Stimulated activated CD4-positive, alpha-beta T cell treated with anti-CD3 and anti-CD28 coated beads, TNF-alpha, amount 100 ng/mL, for 1 hour (primary cell): ENCODE results near the gene TTLL11.

ENCODE experiments used
- DNase-seq, 3 donors: peaks; one replicate each; pipeline ENCODE4 v3.0.0-alpha.2; 2020; ENCODE audit warnings: low read depth in 3 of 3, low spot score in 1 of 3

TTLL11 gene, protein sequence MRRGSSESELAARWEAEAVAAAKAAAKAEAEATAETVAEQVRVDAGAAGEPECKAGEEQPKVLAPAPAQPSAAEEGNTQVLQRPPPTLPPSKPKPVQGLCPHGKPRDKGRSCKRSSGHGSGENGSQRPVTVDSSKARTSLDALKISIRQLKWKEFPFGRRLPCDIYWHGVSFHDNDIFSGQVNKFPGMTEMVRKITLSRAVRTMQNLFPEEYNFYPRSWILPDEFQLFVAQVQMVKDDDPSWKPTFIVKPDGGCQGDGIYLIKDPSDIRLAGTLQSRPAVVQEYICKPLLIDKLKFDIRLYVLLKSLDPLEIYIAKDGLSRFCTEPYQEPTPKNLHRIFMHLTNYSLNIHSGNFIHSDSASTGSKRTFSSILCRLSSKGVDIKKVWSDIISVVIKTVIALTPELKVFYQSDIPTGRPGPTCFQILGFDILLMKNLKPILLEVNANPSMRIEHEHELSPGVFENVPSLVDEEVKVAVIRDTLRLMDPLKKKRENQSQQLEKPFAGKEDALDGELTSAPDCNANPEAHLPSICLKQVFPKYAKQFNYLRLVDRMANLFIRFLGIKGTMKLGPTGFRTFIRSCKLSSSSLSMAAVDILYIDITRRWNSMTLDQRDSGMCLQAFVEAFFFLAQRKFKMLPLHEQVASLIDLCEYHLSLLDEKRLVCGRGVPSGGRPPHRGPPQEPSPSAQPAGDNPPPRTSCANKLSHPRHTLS

DNA sequence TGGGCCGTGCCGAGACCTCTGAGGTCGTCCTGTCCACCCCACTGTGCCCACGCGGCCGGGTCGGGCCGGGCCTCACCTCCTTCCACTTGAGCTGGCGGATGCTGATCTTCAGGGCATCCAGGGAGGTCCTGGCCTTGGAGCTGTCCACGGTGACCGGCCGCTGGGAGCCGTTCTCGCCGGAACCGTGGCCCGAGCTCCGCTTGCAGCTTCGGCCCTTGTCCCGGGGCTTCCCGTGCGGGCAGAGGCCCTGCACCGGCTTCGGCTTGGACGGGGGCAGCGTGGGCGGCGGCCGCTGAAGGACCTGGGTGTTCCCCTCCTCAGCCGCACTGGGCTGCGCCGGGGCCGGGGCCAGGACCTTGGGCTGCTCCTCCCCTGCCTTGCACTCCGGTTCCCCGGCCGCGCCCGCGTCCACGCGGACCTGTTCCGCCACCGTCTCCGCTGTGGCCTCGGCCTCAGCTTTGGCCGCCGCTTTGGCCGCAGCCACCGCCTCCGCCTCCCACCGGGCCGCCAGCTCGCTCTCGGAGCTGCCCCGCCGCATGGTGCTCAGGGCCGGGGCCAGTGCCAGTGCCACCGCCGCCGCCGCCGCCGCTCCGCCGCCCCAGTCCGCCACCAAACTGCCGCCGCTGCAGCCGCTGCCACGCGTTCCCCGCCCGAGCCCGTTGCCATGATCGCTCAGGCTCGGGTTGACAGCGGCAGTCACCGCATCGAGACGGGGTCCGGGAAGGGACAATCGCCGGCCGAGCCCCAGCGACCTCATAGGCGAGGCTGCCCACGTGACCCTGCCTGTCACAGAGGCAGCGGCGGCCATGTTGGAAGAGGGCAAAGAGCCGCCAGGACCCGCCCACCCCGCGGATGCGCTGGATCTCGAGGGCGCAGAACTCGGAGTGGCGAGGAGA, at the start of gene TTLL11:
Gene TTLL11, minus strand, starts transcription at position 698 of the 896 bp plus-strand sequence. Its CDS starts 160 bp downstream, at position 538.
- peak; percentile 90 to 95 (median 91) for DNase-seq

DNA sequence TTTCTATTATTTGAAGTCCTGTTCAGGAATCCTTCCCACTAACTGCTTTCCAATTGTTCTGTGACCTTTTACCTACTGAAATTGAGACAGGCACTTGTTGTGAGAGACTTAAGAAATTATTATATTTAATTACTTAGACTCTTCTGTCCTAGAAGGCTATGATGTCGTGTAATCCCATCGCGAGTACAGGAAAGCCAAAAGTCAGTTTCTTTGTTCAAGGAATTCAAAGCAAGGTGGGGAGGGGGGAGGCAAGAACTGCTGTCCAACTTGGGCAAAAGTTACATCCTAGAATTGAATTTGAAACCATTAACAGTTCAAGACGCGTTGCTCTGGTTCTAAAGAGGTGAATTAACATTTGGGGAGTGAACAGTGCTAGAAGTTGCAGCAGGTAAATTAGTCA, 48.6 kb upstream of the TTLL11 start:
- DNase-seq: no peak

- DNase-seq: no peak
Observed at GRCh38 chr9:122140368-122141193, 47.5 kb upstream of the TTLL11 start.

DNA sequence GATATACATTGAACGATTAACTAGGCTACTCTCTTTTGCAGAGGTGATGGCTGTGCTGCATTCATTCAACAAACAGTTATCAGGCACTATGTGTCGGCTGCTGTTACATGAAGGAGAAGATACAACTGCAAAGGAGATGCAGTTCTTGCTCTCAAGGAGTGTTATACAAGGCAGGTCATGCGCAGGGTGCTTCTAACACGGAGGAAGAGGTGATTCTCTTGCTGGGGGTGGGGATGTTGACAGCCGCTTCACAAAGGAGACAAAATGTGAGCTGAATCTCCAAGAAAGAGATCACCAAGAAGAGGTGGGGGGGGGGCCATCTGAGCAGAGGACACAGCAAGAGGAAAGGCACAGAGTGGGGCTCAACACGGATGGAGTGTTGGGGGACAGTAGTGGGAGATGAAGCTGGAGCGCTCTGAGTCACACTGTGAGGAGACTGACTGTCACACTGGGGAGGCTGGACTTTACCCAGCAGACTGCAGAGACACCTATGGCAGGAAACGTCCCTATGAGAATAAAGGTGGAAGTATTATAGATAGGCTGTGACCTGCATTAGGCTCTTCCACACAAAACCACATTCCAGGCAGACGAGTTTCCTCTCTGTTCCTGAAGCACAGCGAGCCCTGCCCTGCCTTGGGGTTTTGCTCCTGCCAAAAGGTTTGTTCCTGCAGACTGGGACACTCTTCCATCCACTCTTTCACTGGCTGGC, 45.6 kb upstream of the TTLL11 start:
- no peak for DNase-seq

- no peak for DNase-seq
Observed at GRCh38 chr9:122135529-122135859, 42.4 kb upstream of the TTLL11 start.

DNA sequence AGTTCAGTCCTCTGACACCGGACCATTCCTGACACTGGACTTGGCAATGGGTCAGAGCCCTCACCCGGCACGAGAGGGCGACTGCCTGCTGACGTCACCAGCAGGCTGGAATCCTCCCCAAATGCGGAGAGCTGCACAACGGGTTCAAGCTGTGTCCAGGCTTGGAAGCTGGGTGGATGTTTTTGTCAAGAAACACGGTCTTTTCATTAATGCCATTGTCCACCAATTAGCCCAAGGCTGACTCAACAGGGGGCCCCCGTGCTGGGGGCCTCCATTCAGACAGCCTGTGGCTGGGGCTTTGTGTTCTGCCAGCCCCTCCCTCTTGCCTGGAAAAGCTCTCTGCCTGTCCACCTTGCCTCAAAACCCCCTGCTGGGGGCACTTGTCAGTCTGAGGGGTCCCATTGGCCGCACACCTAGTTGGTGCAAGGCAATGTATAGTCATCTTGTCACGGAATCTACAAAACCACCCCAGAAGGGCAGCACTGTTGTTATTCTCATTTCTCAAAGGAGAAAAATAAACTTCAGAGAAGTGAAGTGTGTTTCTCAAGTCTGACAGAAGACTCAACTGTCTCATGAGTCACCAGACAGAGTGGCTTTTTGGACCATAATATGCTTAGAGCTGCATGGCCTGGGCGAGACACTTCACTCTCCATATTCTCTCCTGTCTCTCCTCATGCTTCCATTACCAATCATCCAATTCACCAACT, 41.9 kb upstream of the TTLL11 start:
- DNase-seq: no peak

- no peak for DNase-seq
Observed at GRCh38 chr9:122133984-122134535, 41.0 kb upstream of the TTLL11 start.

- no peak for DNase-seq
Observed at GRCh38 chr9:122133263-122133983, 40.3 kb upstream of the TTLL11 start.

DNA sequence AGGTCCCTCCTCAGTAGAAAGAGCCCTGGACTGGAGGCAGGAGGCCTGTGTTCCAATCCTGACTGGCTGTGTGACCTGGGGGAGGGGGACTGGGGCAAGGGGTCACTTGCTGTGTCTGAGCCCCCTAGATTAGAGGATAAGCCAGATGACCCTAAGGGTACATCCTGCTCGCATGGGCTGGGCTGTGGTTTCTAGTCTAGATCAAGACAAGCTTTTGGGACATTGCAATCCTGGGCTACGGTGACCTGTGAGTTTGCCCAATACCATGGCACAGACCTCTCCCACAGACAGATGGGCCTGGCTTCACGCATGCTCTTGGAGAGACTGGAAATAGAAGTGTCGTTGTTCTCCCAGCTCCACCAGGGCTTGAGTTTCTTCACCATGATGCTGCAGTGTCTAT, 39.4 kb upstream of the TTLL11 start:
- no peak for DNase-seq

DNA sequence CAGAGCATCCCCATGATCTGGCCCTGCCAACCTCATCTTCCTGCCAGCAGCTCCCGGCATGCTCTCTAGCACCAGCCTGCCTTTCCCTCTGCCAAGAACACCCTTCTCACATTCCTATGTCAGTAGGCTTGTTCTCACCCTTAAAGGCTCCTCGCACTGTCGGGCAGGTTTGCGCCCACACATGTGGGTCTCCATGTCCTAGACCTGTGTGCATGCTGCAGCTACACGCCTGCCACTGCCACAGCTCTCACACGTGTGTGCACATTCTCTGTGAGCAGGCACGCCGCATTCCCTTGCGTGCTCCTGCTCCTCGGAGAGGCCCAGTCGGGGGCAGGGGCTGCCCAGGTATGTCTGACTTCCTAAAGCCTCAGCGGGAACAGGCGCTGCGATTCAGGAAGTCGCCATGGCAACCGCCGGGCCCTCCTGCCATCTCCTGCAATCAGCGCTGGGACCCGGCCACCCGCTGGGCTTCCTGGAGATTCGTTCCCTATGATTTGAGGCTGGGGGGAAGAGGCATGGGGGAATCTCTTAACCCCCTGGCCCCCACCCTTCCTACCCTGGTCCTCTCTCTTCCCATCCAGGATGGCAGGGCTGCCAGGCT, 38.4 kb upstream of the TTLL11 start:
- no peak for DNase-seq

DNA sequence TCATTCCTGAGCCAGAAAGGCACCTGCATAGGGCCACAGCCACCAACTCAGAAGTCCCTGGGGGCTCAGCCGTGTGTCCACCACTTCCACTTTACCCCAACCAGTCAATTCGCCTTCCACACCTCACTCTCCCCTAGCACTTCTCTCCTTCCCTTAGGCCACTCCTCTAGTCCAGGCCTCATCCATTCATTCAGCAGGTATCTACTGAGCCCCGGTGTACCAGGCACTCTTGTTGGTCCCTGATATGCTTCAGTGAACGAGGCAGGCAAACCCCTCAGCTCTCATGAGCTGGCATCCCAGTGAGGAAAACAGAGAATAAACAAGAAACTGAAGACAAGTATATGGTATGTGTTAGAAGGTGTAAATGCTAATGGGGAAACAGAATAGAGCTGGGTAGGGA, 37.7 kb upstream of the TTLL11 start:
- DNase-seq: no peak

DNA sequence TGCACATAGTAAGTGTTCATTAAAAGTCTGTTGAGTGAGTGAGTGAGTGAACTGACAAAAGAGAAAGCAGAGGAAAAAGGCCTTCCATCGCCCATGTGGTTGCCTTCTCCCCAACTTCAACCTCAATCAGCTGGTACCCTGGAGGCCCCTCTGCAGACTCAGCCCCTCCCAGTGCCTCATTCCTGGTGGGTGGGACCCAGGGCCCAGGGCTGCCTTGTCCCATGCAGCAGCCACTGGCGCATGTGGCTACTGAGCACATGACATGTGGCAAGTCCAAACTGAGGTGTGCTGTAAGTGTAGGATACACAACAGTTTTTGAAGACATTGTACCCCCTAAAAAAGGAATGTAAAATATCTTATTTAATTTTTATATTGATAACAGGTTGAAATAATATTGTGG, 36.9 kb upstream of the TTLL11 start:
- no peak for DNase-seq

DNA sequence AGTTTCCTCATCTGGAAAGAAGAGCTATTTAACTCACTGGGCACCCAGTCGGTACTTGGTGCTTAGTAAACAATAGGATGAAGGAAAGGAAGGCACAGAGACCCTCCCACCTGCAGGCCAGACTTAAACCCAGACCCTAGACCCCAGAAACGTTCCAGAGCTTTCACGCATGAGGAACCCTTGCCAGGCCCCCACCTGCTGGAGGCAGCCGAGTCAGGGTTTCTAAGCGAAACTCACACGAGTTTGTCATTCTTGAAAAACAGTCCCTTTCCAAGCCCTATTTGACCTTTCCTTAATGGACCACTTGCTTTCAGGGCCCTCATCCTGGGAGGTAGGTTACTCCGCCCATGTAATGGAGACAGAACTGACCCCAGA, 35.8 kb upstream of the TTLL11 start:
- no peak for DNase-seq

DNA sequence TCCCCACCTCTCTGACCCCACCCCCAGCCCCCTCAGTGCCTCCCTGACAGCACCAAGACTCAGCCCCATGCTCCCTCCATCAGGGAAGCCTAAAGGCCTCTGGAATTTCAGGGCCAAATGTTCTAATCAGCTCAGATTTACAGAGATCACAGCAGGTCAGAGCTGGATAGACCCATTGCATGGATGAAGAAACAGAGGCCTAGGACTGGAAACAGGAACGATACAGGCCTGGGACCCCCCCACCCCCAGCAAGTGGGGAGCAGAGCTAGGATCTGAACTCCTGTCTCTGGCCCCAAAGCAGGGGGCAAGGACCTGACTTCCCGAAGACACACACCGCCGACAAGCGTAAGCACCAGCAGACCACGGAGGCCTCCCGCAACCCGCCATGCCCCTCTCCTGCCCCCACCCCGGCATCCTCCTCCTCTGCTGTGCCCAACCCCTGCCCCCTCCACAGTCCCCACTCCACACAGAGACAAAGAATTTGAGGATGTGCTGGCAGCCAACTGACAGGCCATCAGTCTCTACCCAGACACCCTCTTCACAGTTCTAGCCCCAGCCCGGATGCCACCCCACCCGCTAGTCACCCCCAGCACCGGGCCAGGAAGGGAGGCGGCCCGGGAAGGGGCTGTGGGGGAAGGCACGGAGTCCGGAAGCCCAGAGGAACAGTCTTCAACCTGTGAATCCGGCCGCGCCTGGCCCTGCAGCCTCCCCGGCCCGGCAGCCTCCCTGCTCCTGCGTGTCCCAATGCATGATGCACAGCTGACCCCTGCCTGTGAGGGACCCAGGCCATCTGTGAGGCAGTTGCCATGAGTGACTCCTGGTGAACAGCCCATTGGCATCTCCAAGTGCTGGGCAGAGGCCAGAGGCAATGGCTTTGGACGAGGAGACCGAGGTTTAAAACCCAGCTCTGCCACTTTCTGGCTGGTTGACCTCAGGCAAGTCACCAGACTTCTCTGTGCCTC, 35.2 kb upstream of the TTLL11 start:
- no peak for DNase-seq

DNA sequence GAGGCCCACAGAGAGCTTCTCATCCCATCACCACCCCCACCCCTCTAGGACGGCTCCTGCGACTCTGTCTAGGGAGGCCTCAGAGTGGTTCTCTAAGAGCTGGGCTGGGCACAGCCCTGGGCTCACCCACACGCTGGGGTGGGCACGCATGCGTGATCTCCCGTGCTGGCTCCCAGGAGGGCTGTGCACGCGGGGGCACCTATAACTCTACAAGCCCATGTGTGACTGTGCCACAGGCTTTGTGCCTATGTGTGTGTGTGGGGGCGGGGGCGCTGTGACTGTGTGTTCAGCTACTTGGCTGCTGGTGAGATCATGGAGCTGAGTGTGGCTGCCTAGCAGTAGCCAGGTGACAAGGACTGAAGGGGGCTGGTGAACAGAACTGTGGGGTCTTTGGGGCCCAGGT, 34.3 kb upstream of the TTLL11 start:
- no peak for DNase-seq

DNA sequence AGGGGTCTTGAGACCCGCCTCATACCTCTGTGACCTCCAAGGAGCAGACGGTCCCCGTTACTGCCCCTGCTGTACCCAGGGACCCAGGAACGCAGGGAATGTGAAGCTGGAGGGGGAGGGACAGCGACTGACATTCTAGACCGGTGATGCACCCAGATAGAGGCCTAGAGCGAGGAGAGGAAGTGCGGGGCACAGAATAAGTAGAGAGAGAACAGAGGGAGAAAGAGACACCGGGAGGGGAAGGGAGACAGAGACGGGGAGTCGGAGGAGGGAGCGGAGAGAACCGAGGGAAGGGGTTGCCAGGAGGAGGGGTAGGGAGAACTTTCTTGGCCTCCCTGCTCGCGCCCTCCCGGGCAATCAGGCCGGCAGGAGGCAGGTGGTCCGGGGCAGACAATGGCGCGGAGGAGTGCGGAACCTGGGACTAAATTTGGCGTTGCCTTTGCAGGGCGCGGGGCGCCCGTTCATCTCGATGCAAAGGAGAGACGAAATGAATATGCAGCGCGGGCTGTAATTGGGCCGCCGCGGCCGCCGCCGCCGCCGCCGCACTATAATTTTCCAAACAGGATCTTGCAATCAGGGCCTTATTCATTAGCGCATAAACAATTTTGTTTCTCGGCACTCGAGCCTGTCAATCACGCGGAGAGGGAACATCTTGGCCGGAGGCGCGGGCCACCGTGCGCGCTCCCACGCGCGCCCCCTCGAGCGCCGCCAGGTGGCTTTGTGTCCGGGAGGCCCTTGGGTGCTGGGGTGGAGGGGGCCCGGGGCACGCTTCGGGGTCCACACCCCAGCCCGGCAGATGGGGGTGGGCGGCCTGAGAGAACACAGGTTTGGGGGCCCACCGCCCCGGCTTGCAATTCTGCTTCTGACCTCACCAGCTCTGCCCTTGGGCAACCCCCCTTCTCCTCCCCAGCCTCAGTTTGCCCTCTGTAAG, 33.5 kb upstream of the TTLL11 start:
- DNase-seq: no peak
